Chondrocyte (in vitro differentiated cells): ENCODE measurements around the gene B4GALT5. TPM values are rescaled to one million over a fixed set of nuclear protein-coding genes. Genes with fewer than 3 reads are reported as not detected.
A peak's percentile ranks its signal among the peaks of the same experiment; 100 is the strongest.

ENCODE experiments used
- DNase-seq: peaks from one replicate; pipeline ENCODE4 v3.0.0; 2021; ENCODE audit warnings: mixed read lengths, low spot score
- H3K27ac Mint-ChIP-seq: one replicate; pipeline ENCODE4 v1.8.0; 2021; ENCODE audit warnings: mild to moderate bottlenecking, moderate library complexity, mixed read lengths; ENCODE audit not compliant: unreplicated experiment
- H3K27me3 Mint-ChIP-seq: 2 replicates; pipeline ENCODE4 v1.8.0; 2021; ENCODE audit warnings: low read depth, mixed read lengths
- H3K36me3 Mint-ChIP-seq: 2 replicates; pipeline ENCODE4 v1.8.0; 2021; ENCODE audit warnings: low read depth, mixed read lengths
- H3K4me1 Mint-ChIP-seq: 2 replicates; pipeline ENCODE4 v1.8.0; 2021; ENCODE audit warnings: low read depth, mild to moderate bottlenecking, mixed read lengths
- H3K4me3 Mint-ChIP-seq: one replicate; pipeline ENCODE4 v1.8.0; 2021; ENCODE audit warnings: mild to moderate bottlenecking, moderate library complexity, mixed read lengths; ENCODE audit not compliant: unreplicated experiment
- H3K9me3 Mint-ChIP-seq: 2 replicates; pipeline ENCODE4 v1.8.0; 2021; ENCODE audit warnings: low read depth, mixed read lengths
- CTCF ChIP-seq: fragments of 200-600 bp; sonication (generic); IDR thresholded peaks from 2 replicates; pipeline ENCODE4 v1.5.0; 2021; ENCODE audit warnings: antibody characterized with exemption, mild to moderate bottlenecking, moderate library complexity
- total RNA-seq: library from RNA; stranded (reverse); gene quantifications from 3 replicates; pipeline ENCODE4 v1.2.1, GENCODE V29; 2021

Gene B4GALT5
- total RNA-seq, 1 donor from 2014 or later, result 56.1 TPM

- Mint-ChIP-seq H3K27me3 (no peaks in the 10 kb centered on the region), H3K36me3 (peaks cover 20% of the 10 kb centered on the region), H3K9me3 (peaks cover 4% of the 10 kb centered on the region), H3K4me3 (no peak overlapping the region), H3K27ac (no peak overlapping the region), H3K4me1 (peaks cover 21% of the 10 kb centered on the region)
- no peak for DNase-seq
- no peak for TF ChIP-seq CTCF
Observed at GRCh38 chr20:49658508-49658907, 55.2 kb downstream of the B4GALT5 start.

GRCh38 chr20:49657118-49657901 lies 56.4 kb downstream of the B4GALT5 start:
- Mint-ChIP-seq H3K27ac (no peak overlapping the region), H3K9me3 (peaks cover 4% of the 10 kb centered on the region), H3K4me1 (peaks cover 16% of the 10 kb centered on the region), H3K36me3 (peaks cover 25% of the 10 kb centered on the region), H3K4me3 (no peak overlapping the region), H3K27me3 (no peaks in the 10 kb centered on the region)
- TF ChIP-seq CTCF, result no peak
- DNase-seq, result no peak

GRCh38 chr20:49656304-49656703 lies 57.4 kb downstream of the B4GALT5 start:
- DNase-seq, result no peak
- Mint-ChIP-seq H3K27me3 (no peaks in the 10 kb centered on the region), H3K9me3 (peaks cover 4% of the 10 kb centered on the region), H3K36me3 (peaks cover 26% of the 10 kb centered on the region), H3K4me1 (peaks cover 8% of the 10 kb centered on the region), H3K27ac (peak overlapping the region; percentile 78), H3K4me3 (no peak overlapping the region)
- TF ChIP-seq CTCF, result no peak

GRCh38 chr20:49653925-49654434 lies 59.7 kb downstream of the B4GALT5 start:
- TF ChIP-seq CTCF, result no peak

GRCh38 chr20:49649672-49650071 lies 64.0 kb downstream of the B4GALT5 start:
- H3K36me3 Mint-ChIP-seq, result peaks cover 38% of the 10 kb centered on the region
- no peak overlapping the region for H3K27ac Mint-ChIP-seq
- no peak for DNase-seq
- no peak overlapping the region for H3K4me3 Mint-ChIP-seq
- H3K27me3 Mint-ChIP-seq, result no peaks in the 10 kb centered on the region
- TF ChIP-seq CTCF, result no peak
- H3K9me3 Mint-ChIP-seq, result no peaks in the 10 kb centered on the region
- H3K4me1 Mint-ChIP-seq, result peaks cover 6% of the 10 kb centered on the region

More at GRCh38 chr20:49653925-49654434, 59.7 kb downstream of the B4GALT5 start:
- Mint-ChIP-seq H3K4me3 (no peak overlapping the region), H3K36me3 (peaks cover 26% of the 10 kb centered on the region), H3K27ac (no peak overlapping the region), H3K27me3 (no peaks in the 10 kb centered on the region), H3K4me1 (no peaks in the 10 kb centered on the region), H3K9me3 (peaks cover 4% of the 10 kb centered on the region)
- DNase-seq, result no peak
